Measurements from ENCODE around the gene MRRF.

DNA sequence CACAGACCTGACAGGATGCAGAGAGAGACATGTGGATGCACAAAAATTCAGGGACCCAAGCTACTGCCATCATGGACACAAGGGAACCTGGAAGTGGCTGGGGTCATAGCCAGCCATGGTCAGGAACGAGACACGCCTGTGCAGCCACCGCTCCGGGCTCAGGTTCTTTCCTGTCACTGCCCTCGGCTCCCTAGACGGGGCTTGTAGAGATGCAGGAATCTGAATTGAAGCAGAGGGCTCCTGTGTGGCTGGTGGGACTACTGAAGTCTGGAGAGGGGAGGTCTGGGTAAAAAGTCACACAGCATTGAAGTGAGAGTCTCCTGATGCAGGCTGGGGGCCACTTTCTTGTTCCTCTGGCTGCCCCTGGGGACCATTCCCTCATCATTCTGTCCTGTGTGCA is 73.9 kb downstream of the MRRF start:
- TF ChIP-seq POLR2AphosphoS5 (IDR thresholded peaks at IDR 0.05) (no peak), CTCF (IDR thresholded peaks at IDR 0.05) (no peak), POLR2A (IDR thresholded peaks at IDR 0.05) (no peak)
